GM06990 (cell line): ENCODE results near the gene RND3.

Source experiments
- DNase-seq: peaks from one replicate; pipeline ENCODE4 v3.0.0-alpha.2; 2011; ENCODE audit not compliant: insufficient read length; ENCODE audit errors: extremely low read depth
- H3K27me3 ChIP-seq: replicated peaks from 2 replicates; pipeline ENCODE4 v1.6.0; 2011; ENCODE audit warnings: low read length; ENCODE audit not compliant: control insufficient read depth, insufficient read depth
- H3K36me3 ChIP-seq: 2 replicates; pipeline ENCODE4 v1.5.1; 2011; ENCODE audit warnings: low read length; ENCODE audit not compliant: control insufficient read depth, insufficient read depth
- H3K4me3 ChIP-seq: replicated peaks from 2 replicates; pipeline ENCODE4 v1.5.1; 2011; ENCODE audit warnings: low read depth, mild to moderate bottlenecking, control low read depth, low read length
- TF ChIP-seq, protein P1 (sequence below): IDR thresholded peaks from 2 replicates; pipeline ENCODE4 v1.5.1; 2011; ENCODE audit warnings: low read length, control low read depth, mild to moderate bottlenecking, inconsistent platforms; ENCODE audit not compliant: insufficient read depth, poor library complexity, severe bottlenecking

Gene RND3

DNA sequence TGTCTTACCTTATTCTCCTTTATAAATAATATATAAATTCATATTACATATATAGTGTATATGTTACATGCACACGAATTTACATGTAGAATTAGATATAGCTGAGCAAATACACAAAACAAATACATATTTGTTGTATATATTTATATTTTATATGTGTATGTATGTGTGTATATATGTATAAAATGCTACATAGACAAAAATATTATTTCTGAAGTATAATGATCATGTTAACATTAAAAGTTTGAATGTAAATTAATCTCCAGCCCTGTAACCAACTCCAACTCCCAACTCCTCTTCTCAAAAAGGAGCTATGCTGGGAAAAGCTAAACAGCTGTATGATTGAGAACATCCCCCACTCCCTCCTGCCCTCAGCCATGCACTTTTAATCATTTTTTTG lies 42.7 kb upstream of the RND3 start:
- Histone ChIP-seq H3K36me3 (no peaks in the 10 kb centered on the region), H3K4me3 (no peak overlapping the region), H3K27me3 (no peaks in the 10 kb centered on the region)
- TF ChIP-seq, protein P1, sequence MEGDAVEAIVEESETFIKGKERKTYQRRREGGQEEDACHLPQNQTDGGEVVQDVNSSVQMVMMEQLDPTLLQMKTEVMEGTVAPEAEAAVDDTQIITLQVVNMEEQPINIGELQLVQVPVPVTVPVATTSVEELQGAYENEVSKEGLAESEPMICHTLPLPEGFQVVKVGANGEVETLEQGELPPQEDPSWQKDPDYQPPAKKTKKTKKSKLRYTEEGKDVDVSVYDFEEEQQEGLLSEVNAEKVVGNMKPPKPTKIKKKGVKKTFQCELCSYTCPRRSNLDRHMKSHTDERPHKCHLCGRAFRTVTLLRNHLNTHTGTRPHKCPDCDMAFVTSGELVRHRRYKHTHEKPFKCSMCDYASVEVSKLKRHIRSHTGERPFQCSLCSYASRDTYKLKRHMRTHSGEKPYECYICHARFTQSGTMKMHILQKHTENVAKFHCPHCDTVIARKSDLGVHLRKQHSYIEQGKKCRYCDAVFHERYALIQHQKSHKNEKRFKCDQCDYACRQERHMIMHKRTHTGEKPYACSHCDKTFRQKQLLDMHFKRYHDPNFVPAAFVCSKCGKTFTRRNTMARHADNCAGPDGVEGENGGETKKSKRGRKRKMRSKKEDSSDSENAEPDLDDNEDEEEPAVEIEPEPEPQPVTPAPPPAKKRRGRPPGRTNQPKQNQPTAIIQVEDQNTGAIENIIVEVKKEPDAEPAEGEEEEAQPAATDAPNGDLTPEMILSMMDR: no peak
- no peak for DNase-seq

DNA sequence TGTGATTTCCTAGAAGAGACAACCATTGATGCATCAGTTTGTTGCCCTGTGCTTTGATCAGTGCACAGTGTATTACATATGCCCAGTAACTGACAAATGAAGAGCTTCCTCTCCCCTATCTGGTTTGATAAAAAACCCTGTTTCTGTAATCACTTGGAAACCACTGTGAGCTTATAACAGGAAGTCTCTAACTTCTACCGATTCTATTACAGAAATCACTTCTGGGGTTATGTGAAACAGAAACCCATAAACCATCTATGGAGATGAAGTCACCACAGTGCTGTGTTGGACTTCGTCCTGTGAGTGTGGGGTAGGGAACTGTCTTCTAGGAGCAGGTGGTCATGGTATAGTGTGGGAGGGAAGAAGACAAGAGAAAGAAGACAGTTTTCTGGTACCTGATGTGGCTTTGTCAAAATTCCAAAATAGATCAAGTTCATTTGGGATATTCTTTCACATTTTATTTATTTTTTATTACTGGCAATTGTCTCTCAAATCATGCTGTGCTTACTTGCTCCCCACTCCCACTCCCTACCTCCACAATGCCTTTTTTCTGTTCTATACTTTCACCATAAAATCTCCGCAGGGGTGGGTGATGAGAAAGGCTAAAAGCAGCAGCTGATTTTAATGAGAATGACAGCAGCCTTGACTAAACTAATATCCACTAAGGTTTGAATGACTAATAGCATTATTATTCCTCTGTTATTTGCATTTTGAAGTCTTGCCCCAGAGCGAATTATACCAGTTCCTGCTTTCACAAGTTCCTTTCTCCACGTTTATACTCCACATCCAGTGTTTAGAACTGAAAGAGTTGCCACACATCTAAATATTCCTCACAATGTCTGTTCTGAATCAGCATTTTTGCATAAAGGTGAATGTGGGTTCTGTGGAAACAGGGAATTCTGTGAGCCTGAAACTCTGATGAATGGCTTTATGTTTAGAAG lies 41.7 kb upstream of the RND3 start:
- peak; percentile 22 for DNase-seq
- Histone ChIP-seq H3K27me3 (no peaks in the 10 kb centered on the region), H3K4me3 (no peak overlapping the region), H3K36me3 (no peaks in the 10 kb centered on the region)
- TF ChIP-seq, protein P1: no peak

DNA sequence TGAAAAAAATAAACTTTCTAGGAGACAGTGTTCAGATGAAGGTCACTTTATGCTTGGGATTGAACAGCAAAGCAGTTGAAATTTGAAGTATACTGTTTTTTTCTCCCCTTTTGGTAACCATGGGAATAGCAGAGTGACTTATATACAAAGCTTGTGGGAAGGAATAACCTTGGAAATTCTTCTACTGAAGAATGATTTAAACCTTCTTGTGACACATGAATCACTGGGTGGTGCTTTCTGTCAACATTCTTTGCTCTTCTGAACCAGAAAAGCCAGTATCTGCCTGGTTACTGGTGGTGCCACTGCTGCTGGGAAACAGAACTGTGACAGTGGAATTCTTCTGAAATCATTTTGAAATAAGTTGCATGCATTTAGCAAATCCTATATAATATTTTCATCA lies 39.4 kb upstream of the RND3 start:
- Histone ChIP-seq H3K27me3 (no peaks in the 10 kb centered on the region), H3K4me3 (no peak overlapping the region), H3K36me3 (no peaks in the 10 kb centered on the region)
- TF ChIP-seq, protein P1: no peak
- DNase-seq: no peak

DNA sequence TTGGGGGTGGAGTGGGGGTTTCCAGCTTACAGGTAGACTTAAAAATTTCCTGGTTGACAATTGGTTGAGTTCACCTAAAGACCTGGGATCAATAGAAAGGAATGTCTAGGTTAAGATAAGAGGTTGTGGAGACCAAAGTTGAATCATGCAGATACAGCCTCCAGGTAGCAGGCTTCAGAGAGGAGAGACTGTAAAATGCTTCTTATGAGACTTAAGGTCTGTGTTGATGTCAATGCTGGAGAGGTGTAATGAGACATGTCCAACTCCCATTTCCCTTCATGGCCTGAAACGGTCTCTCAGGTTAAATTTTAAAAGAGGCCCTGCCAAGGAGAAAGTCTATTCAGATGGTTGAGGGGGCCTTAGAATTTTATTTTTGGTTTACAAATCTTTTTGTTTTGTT lies 38.5 kb upstream of the RND3 start:
- H3K27me3 ChIP-seq: no peaks in the 10 kb centered on the region
- H3K36me3 ChIP-seq: no peaks in the 10 kb centered on the region
- DNase-seq: no peak
- TF ChIP-seq, protein P1: no peak
- no peak overlapping the region for H3K4me3 ChIP-seq

DNA sequence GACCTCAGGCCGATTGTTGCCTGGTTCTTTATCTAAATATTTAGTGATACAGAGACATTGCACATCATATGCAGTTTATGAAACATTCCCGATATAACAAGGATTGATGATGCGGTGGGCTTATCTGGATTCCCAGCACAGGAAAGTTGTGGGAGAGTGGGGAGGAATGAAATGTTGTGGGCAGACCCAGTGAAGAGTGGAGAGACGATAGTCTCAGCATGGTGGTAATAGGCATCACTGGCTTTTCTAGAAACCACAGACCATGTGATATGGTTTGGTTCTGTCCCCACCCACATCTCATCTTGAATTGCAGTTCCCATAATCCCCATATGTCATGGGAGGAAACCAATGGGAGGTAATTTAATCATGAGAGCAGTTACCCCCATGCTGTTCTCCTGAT lies 34.8 kb upstream of the RND3 start:
- no peak for DNase-seq
- no peaks in the 10 kb centered on the region for H3K27me3 ChIP-seq
- H3K36me3 ChIP-seq: no peaks in the 10 kb centered on the region
- H3K4me3 ChIP-seq: no peak overlapping the region
- TF ChIP-seq, protein P1: no peak
